Nucleus accumbens (tissue), 56 donors: Measurements from ENCODE around the gene CEACAM7.
A peak's percentile ranks its signal among the peaks of the same experiment; 100 is the strongest.
"Not testable (repeated sequence)": the region's sequence is repeated elsewhere in the genome, so short reads cannot be mapped to it uniquely, and the experiment has no call there.

Experiments used
- DNase-seq, 56 donors: peaks; one replicate each; lab custom pipeline; 2025; lab: John Stamatoyannopoulos, UW

The CEACAM7 gene

DNA sequence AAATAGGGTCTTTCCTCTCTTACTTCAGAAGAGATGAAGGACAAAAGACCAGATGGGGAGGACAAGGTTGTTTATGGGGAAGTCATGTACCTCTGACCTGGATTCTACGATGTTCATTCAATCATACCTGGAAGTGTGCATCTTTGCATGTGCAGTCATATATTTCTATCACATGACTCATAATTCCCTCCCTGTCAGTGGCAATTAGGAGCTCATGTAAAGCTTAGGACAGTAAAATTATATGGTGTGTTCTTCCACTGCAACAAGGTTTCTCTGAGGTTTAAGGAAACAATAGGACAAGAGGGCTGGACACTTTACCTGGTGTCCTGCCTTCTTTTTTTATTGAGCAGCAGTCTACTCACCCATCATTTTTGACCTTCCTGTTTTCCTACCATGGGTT lies 19.8 kb downstream of the CEACAM7 start:
- DNase-seq: no peak

GRCh38 chr19:41666075-41666474 lies 22.0 kb downstream of the CEACAM7 start:
- DNase-seq: no peak

GRCh38 chr19:41657157-41657556 lies 30.9 kb downstream of the CEACAM7 start:
- DNase-seq: no peak

- not testable (repeated sequence) for DNase-seq
Observed at GRCh38 chr19:41656756-41657155, 31.3 kb downstream of the CEACAM7 start.

- no peak for DNase-seq
Observed at GRCh38 chr19:41652250-41652649, 35.8 kb downstream of the CEACAM7 start.

GRCh38 chr19:41649827-41650226 lies 38.2 kb downstream of the CEACAM7 start:
- DNase-seq: no peak

- no peak for DNase-seq
Observed at GRCh38 chr19:41646589-41647204, 41.4 kb downstream of the CEACAM7 start.

GRCh38 chr19:41641879-41642485 lies 46.1 kb downstream of the CEACAM7 start:
- peak in 41 of 56 donors; percentile 2 to 83 (median 27) for DNase-seq

- DNase-seq: no peak
Observed at GRCh38 chr19:41638641-41639081, 49.4 kb downstream of the CEACAM7 start.

- DNase-seq: no peak
Observed at GRCh38 chr19:41637484-41637883, 50.6 kb downstream of the CEACAM7 start.

DNA sequence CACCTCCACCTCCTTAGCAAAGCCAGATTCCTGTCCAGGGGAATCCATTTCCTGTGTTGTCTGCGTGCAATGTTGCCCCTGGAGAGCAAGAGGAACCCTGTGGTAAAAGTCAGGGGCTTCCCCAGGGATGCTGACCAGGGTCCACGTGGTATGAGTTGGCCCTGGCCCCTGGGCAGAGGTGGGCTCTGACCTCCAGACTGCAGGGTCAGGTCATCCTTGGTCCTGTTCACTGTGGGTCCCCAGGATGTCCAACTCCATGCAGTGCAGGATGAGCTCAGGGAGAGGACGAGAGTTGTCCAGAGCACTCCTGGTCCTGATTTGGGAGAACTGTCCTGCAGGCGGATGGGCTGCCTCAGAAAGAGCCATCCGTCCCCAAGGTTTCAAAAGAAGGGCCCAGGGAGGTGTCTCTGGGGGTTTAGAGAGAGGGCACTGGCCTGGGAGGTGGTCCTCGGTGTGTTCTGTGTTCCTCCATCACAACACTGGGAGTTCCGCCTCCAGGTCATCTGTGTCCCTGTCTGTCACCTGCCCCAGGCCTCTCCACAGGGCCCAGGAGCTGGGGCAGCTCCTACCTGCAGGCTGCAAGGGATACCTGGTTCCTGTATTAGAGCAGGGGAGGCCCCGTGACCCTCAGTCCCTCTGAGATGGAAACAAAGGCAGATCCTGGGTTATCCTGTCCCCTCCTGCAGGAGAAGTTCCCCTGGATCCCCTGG lies 59.9 kb downstream of the CEACAM7 start:
- DNase-seq: no peak

GRCh38 chr19:41626877-41627276 lies 61.2 kb downstream of the CEACAM7 start, which contains the start of gene CEACAM4:
CEACAM4 (minus strand) TSS chr19:41627074; CDS start chr19:41626963, 111 bp downstream.
- peak in 2 of 56 donors; percentile 9 to 12 for DNase-seq

GRCh38 chr19:41626278-41626677 lies 61.8 kb downstream of the CEACAM7 start:
- DNase-seq: no peak

DNA sequence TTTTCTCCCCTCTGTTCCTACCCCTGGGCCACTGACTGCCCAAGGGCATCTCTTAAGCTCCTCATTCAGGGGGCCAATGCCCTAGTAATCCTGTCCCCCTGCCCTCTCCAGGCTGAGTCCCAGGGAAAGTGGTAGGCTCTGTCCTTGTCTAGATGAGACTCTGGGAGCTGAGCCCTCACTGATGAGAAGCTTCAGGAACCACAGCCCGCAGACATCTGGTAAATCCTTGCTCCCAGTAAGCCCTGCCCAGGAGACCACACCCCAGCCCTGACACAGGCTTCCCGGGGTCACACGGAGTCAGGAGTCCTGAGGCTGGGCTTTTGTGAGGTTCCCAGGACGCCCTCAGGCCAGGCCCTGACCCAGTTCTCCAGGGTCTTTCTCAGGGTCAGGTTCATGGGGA lies 63.1 kb downstream of the CEACAM7 start:
- DNase-seq: no peak

DNA sequence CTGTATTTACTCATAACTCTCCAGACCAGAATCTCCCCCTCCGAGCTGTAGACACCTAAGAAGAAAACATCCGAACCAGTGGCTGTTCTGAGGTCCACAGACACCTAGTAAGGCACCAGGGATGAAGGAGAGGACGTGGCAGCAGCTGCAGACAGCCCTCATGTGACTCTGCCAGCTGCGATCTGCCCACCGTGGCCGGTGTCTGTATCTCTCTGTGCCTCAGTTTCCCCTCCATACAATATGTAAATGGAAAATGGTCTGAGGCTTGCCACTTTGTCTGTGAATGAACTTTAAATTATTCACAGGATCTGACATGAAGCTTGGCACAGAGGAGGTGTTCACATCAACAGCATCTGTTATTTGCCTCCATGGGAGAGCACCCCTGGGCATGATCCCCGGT lies 63.6 kb downstream of the CEACAM7 start:
- DNase-seq: no peak

DNA sequence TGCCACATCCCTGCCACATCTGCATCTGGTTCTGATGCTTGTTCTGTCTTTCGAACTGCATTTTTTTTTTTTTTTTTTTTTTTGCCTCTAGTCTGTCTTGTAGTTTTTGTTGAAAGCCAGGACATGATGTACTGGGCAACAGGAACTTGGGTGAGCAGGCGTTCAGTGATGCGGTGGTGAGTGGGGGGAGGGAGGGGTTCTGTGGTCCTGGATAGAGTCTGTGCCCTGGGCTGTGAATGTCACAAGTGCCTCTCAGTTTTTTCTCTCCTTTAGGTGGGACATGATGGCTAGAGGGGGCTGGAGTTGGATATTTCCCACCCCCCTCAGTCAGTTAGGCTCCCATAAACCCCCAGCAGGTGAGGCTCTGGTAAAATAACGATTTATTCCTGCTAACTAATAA lies 64.7 kb downstream of the CEACAM7 start:
- no peak for DNase-seq
